ENCODE data around the gene SLC8A1.

The SLC8A1 gene

GRCh38 chr2:40178971-40179370 lies 272.9 kb downstream of the SLC8A1 start:
- DNase-seq, result no peak

DNA sequence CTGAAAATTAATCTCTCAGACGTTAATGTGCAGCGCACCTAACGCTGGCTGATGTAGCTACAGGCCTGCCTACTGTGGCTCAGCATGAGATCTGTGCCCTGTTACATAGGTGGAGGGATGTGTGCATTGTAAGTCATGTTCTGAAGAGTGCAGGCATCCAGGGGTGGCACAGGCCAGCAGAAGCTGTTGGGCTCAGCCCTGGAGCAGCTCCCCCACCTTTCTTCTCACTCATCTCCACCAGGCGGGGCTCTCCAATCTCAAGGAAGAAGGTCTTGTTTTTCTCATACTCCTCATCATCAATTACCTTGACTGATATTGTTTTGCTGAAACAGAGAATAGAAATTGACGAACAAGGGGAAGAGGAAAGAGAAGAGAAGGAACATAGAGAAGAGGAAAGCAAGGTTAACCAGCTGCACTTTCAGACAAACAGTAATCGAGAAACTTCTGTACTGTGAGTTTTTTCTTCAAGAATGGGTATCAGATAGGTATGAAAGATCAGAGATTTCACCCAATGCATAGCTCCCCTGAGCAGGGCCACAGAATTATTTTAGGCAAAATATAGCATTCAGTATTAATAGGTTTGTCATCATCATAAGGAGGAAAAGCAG lies 273.6 kb downstream of the SLC8A1 start:
- DNase-seq, result no peak

DNA sequence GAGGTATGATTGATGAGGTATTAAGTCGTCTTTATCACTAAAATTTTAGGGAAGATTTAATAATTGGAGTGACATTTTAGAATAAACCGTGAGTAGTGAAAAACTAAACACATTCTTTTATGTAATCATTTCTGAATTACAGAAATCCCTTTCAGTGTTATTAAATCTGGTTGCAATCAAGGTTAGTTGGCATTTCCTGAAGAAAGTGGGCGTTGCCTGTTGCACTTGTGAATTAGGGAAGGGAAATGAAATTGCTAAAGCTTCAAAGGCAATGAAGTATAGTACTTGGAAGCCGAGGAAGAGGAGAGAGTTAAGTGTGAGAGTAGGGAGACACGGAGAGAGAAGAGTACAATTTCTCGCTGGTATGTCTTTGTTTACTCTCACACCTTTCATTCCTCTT lies 274.5 kb downstream of the SLC8A1 start:
- no peak for DNase-seq

GRCh38 chr2:40173276-40173675 lies 278.6 kb downstream of the SLC8A1 start:
- no peak for DNase-seq

- no peak for DNase-seq
Measured at GRCh38 chr2:40169856-40170255, 282.0 kb downstream of the SLC8A1 start.

DNA sequence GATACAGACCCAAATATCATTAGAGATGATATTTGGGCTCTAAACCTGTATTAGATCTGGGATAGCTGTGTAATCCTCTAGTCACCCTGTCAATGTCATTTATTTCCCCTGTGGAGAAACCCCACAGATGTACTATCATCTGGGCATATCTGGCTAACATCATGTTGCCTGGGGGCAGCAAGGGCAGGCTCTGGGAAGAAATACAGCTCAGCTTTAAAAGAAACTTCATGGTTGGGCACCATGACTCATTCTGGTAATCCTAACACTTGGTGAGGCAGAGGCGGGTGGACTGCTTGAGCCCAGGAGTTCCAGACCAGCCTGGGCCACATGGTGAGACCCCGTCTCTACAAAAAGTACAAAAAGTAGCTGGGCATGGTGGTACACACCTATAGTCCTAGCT lies 282.5 kb downstream of the SLC8A1 start:
- no peak for DNase-seq

GRCh38 chr2:40168546-40168945 lies 283.3 kb downstream of the SLC8A1 start:
- DNase-seq, result no peak

- DNase-seq, result no peak
Measured at GRCh38 chr2:40168032-40168431, 283.9 kb downstream of the SLC8A1 start.

DNA sequence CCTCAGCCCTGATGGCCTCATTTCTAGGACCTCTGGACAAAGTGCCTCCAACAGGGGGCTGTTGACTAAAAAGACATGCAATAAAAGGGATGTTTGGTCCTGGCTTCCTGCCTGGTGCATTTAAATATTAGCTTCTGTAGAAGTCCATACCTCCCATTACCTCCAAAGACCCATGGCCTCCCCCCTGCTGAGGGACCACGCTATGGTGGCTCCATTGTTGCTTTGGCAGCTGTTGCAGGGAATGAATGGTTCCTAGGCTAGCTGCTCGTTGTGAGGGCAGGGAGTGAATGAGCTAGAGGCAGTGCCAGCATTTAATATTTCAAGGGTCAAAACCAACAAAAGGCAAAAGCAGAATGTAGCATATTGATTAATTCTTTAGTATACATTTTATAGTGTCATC lies 285.9 kb downstream of the SLC8A1 start:
- DNase-seq, result no peak

- no peak for DNase-seq
Measured at GRCh38 chr2:40165509-40165844, 286.4 kb downstream of the SLC8A1 start.

- DNase-seq, result no peak
Measured at GRCh38 chr2:40164736-40165508, 287.0 kb downstream of the SLC8A1 start.

DNA sequence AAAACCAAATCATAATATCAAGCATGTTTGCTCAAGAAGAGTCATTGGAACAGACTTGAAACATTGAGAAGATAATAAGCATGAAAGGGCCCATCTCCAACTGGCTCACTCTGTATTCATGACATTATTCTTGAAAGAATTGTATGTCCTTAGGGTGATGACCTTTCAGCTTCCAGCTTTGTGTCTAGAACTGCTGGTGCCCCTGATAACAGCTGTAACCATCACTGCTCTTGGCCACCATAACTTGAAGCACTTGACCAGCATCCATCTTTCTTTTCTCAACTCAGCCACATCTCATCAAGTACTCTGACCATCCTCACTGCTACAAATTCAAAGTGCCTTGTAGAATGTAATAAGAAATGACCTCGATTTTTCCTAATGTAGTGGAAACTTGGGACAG lies 289.9 kb downstream of the SLC8A1 start:
- no peak for DNase-seq

GRCh38 chr2:40160751-40161218 lies 291.1 kb downstream of the SLC8A1 start:
- no peak for DNase-seq

- DNase-seq, result no peak
Measured at GRCh38 chr2:40159333-40159732, 292.6 kb downstream of the SLC8A1 start.

DNA sequence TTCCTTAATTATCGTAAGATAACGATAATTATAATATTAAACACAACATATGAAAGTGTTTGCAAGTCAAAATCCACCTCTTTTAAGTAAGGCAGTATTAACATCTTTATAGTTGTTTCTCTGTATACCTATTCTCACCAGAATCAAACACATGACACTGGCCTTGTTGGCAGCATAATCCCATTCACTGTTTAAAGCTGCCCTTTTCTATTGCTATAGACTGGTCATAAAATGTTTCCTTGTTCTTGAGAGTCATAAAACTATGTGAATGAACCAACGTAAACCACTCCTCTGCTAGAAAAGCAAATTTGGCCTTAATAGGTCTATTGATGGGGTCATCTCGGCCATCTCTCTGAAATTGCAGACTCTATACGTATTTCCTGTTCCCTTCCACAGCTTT lies 293.1 kb downstream of the SLC8A1 start:
- DNase-seq, result no peak

DNA sequence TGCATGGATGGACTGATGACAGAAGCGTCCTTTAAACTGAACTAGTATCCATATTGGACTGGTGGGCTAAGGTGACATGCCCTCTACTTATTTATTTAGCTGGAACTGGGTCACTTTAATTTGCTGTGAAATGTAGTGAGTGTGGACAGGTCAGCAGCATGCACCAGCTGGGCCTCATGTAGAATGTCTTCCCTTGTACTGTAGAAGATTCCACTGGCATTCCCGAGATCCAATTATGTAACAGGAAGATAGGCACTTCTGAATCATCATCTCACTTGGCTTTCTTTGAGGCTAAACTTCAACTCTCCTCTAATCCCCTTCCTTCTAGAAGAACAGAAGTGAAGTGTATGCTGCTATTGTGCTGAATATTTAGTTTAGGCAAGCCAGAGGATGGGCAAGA lies 296.2 kb downstream of the SLC8A1 start:
- DNase-seq, result no peak

DNA sequence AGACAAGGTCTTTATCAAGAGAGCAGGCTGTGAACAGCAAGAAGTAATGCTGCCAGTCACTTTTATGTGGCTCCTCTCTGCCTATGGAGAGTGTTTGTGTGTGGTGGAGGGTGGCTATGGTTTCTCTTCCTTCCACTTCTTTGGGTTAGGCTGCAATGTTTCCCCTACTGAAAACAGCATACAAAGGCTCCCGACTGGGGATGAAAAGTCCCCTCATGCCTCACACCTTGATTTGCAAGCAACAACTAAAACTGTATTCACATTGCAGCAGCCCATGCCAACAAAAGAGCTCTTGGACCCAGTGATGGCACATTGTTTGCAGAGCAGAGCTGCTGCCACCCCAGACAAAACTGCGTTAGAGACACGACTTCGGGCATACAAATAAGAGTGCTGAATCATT lies 301.6 kb downstream of the SLC8A1 start:
- no peak for DNase-seq

GRCh38 chr2:40148334-40148733 lies 303.6 kb downstream of the SLC8A1 start:
- DNase-seq, result no peak

GRCh38 chr2:40147360-40147759 lies 304.5 kb downstream of the SLC8A1 start:
- no peak for DNase-seq

GRCh38 chr2:40144022-40144421 lies 307.9 kb downstream of the SLC8A1 start:
- DNase-seq, result no peak

DNA sequence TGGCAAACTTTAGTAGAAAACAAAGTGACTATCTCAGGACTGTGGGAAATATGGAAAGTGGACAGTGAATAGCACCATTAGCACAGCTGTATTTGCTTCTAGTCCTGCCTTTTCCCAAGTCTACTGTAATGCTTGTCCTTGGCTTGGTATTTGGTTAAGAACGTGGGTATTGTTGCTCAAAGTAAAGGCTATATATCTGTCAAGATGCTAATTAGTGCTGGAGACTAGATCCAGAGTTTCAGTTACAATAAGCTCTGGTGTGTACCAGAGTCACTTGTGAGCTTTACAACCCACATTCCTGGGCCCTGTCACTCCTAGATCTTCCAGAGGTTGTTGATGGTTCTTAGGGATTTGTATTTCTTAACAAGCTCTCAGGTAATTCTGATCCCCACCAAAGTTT lies 313.6 kb downstream of the SLC8A1 start:
- DNase-seq, result no peak

- DNase-seq, result no peak
Measured at GRCh38 chr2:40131081-40131704, 320.7 kb downstream of the SLC8A1 start.

DNA sequence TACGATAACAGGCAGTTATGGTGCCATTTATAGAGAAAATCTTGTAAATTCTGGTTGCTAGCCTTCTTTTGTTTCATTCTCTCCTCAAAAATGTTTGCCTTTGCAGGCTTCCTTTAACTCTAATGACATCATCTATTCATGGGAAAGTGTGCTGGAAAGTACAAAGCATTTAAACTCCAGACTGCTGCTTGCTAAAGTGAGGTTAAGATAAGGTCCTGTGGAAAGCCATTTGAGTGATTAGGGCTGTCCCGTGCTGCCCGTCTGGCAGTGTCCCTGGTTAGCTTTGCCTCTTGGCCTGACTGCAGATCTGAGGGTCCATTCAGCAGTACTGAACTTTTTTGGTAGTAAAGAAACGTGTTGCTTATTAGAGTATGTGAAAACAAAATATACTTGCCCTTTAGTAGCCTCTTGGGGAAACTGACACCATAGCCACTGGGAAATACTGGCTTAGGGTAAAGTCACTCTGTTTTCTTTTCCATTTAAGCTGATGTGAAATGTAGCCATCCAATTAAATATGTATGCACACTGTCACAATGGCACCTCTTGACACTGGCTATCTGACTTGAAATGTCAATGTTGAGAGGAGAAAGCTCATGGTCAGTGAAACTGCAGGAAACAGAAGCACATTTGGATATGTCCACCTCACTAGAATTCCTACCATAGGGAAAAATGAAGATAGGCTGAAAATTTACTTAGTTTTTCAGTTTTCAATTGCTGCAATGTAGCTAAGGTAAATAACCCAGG lies 321.5 kb downstream of the SLC8A1 start:
- DNase-seq, result no peak

GRCh38 chr2:40129725-40130124 lies 322.2 kb downstream of the SLC8A1 start:
- no peak for DNase-seq

All from activated T-cell treated with anti-CD3 and anti-CD28 coated beads, Interleukin-2, amount 50 U/mL, for 1 hour (primary cell).